Mesendoderm (in vitro differentiated cells): ENCODE data around the gene ACTRT2.

Source experiments
- DNase-seq: peaks from one replicate; pipeline ENCODE4 v3.0.0; 2013
- H2AK5ac ChIP-seq: 2 replicates; pipeline ENCODE4 v1.6.1; 2013; ENCODE audit warnings: low read length, inconsistent platforms
- H2BK120ac ChIP-seq: 2 replicates; pipeline ENCODE4 v1.6.1; 2013; ENCODE audit warnings: low read depth, mild to moderate bottlenecking, low read length, moderate library complexity, mixed read lengths
- H2BK15ac ChIP-seq: replicated peaks from 2 replicates; pipeline ENCODE4 v1.6.1; 2013; ENCODE audit warnings: low read depth, mild to moderate bottlenecking, moderate library complexity
- H2BK5ac ChIP-seq: 2 replicates; pipeline ENCODE4 v1.6.1; 2013; ENCODE audit warnings: low read length, inconsistent platforms
- H3K18ac ChIP-seq: 2 replicates; pipeline ENCODE4 v1.6.1; 2013; ENCODE audit warnings: mild to moderate bottlenecking, low read length, mixed read lengths
- H3K23ac ChIP-seq: one replicate; pipeline ENCODE4 v1.6.1; 2013; ENCODE audit warnings: low read length
- H3K27ac ChIP-seq: 2 replicates; pipeline ENCODE4 v1.5.1; 2013; ENCODE audit warnings: low read depth, mild to moderate bottlenecking, inconsistent platforms, low read length, moderate library complexity
- H3K27me3 ChIP-seq: 2 replicates; pipeline ENCODE4 v1.6.1; 2013; ENCODE audit warnings: low read length, control low read depth, mild to moderate bottlenecking, inconsistent platforms; ENCODE audit not compliant: insufficient read depth, poor library complexity
- H3K36me3 ChIP-seq: 2 replicates; pipeline ENCODE4 v1.6.1; 2013; ENCODE audit warnings: low read length, inconsistent platforms; ENCODE audit not compliant: control insufficient read depth, insufficient read depth
- H3K4ac ChIP-seq: one replicate; pipeline ENCODE4 v1.6.1; 2013; ENCODE audit warnings: low read depth, mild to moderate bottlenecking, low read length, moderate library complexity
- H3K4me1 ChIP-seq: 2 replicates; pipeline ENCODE4 v1.6.1; 2013; ENCODE audit warnings: low read depth, low read length, inconsistent platforms; ENCODE audit not compliant: control insufficient read depth
- H3K4me2 ChIP-seq: 2 replicates; pipeline ENCODE4 v1.6.1; 2013; ENCODE audit warnings: low read length
- H3K4me3 ChIP-seq: 2 replicates; pipeline ENCODE4 v1.5.1; 2013; ENCODE audit warnings: mild to moderate bottlenecking, low read length
- H3K56ac ChIP-seq: one replicate; pipeline ENCODE4 v1.6.1; 2013; ENCODE audit warnings: low read length
- H3K79me1 ChIP-seq: 2 replicates; pipeline ENCODE4 v1.6.1; 2013; ENCODE audit warnings: low read length, inconsistent platforms
- H3K79me2 ChIP-seq: 2 replicates; pipeline ENCODE4 v1.6.1; 2013; ENCODE audit warnings: mild to moderate bottlenecking, low read length; ENCODE audit not compliant: control insufficient read depth, insufficient read depth
- H3K9ac ChIP-seq: 2 replicates; pipeline ENCODE4 v1.6.1; 2013; ENCODE audit warnings: low read length, inconsistent platforms
- H4K5ac ChIP-seq: one replicate; pipeline ENCODE4 v1.6.1; 2013; ENCODE audit warnings: low read length
- H4K8ac ChIP-seq: one replicate; pipeline ENCODE4 v1.6.1; 2013; ENCODE audit warnings: low read depth, mild to moderate bottlenecking, control low read depth, low read length, moderate library complexity
- WGBS: extraction: QIAGEN DNeasy Blood & Tissue Kit; methylation state at CpG from one replicate; pipeline ENCODE4 v1.1.7; 2013; ENCODE audit warnings: low lambda C conversion rate, missing lambda C conversion rate; ENCODE audit not compliant: insufficient coverage; ENCODE audit errors: extremely low coverage; 5-methylcytosine and 5-hydroxymethylcytosine counted together

Gene ACTRT2

GRCh38 chr1:2999571-2999970 is 21.7 kb upstream of the ACTRT2 start:
- no peak overlapping the region for H3K18ac ChIP-seq
- WGBS, result no CpG with 5 or more reads among the region's 6 CpGs
- no peak overlapping the region for H3K27ac ChIP-seq
- H3K23ac ChIP-seq, result no peak overlapping the region
- no peak overlapping the region for H3K9ac ChIP-seq
- H3K4me1 ChIP-seq, result no peaks in the 10 kb centered on the region
- H3K4me3 ChIP-seq, result no peak overlapping the region
- H4K5ac ChIP-seq, result no peak overlapping the region
- H3K56ac ChIP-seq, result no peak overlapping the region
- no peaks in the 10 kb centered on the region for H3K79me1 ChIP-seq
- DNase-seq, result no peak
- no peak overlapping the region for H2AK5ac ChIP-seq
- no peak overlapping the region for H4K8ac ChIP-seq
- no peak overlapping the region for H3K4ac ChIP-seq
- no peaks in the 10 kb centered on the region for H3K27me3 ChIP-seq
- no peak overlapping the region for H2BK120ac ChIP-seq
- no peak overlapping the region for H2BK5ac ChIP-seq
- H3K4me2 ChIP-seq, result no peak overlapping the region
- no peak overlapping the region for H2BK15ac ChIP-seq
- no peaks in the 10 kb centered on the region for H3K79me2 ChIP-seq
- H3K36me3 ChIP-seq, result no peaks in the 10 kb centered on the region

- H3K27ac ChIP-seq, result no peak overlapping the region
- no peak overlapping the region for H3K4ac ChIP-seq
- no peaks in the 10 kb centered on the region for H3K79me1 ChIP-seq
- no peak overlapping the region for H4K5ac ChIP-seq
- H3K23ac ChIP-seq, result no peak overlapping the region
- no peak overlapping the region for H3K9ac ChIP-seq
- no peaks in the 10 kb centered on the region for H3K4me1 ChIP-seq
- no peaks in the 10 kb centered on the region for H3K36me3 ChIP-seq
- WGBS, result no CpG with 5 or more reads among the region's 15 CpGs
- DNase-seq, result no peak
- H2BK120ac ChIP-seq, result no peak overlapping the region
- H3K79me2 ChIP-seq, result no peaks in the 10 kb centered on the region
- H2AK5ac ChIP-seq, result no peak overlapping the region
- no peak overlapping the region for H3K56ac ChIP-seq
- no peak overlapping the region for H2BK15ac ChIP-seq
- H2BK5ac ChIP-seq, result no peak overlapping the region
- H4K8ac ChIP-seq, result no peak overlapping the region
- no peaks in the 10 kb centered on the region for H3K27me3 ChIP-seq
- no peak overlapping the region for H3K4me3 ChIP-seq
- H3K4me2 ChIP-seq, result no peak overlapping the region
- no peak overlapping the region for H3K18ac ChIP-seq
Measured at GRCh38 chr1:3000214-3000613, 21.1 kb upstream of the ACTRT2 start.

DNA sequence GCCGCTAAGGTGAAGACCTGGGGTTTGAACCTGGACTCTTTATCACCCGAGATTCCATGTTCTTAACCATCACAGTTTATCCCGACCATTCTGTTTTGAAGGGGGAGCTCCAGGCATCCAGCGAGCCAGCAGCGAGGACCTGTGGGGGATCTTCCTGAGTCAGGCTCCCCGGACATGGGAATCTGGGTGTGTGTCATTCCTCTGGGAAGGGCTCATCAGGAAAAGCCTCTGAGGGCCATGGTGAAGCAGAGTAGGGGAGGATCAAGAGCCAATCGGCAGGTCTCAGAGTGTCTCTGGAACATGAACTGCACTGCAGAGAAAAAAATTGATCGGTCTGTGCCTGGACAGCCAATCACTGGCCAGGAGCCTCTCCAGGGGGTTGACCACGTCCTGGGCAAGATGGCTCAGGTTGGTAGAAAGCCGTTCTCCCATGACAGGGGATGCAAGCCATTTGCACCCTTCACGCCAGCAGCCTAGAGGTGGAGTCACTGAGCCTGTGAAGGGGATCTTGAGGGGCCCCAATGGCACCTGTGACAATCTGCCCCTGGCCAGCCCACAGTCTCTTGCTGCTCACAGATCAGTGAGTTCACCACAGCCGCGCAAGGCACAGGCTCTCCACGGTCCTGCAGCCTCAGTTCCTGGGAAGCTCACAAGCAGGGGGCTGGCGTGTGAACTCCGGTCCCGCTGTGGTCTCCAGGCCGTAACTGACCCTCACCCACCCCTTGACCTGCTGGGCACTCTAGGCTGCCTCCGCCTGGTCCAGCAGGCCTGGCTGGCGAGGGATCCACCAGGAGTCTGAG is 20.4 kb upstream of the ACTRT2 start:
- H3K79me1 ChIP-seq, result no peaks in the 10 kb centered on the region
- H3K4me3 ChIP-seq, result no peak overlapping the region
- H3K27ac ChIP-seq, result no peak overlapping the region
- H3K27me3 ChIP-seq, result no peaks in the 10 kb centered on the region
- H3K4me1 ChIP-seq, result no peaks in the 10 kb centered on the region
- no peak overlapping the region for H3K9ac ChIP-seq
- no peak overlapping the region for H3K4ac ChIP-seq
- H2BK5ac ChIP-seq, result no peak overlapping the region
- no CpG with 5 or more reads among the region's 20 CpGs for WGBS
- H3K4me2 ChIP-seq, result no peak overlapping the region
- H3K79me2 ChIP-seq, result no peaks in the 10 kb centered on the region
- no peaks in the 10 kb centered on the region for H3K36me3 ChIP-seq
- no peak overlapping the region for H2AK5ac ChIP-seq
- no peak overlapping the region for H2BK120ac ChIP-seq
- H3K18ac ChIP-seq, result no peak overlapping the region
- no peak for DNase-seq
- no peak overlapping the region for H2BK15ac ChIP-seq
- H4K5ac ChIP-seq, result no peak overlapping the region
- H3K23ac ChIP-seq, result no peak overlapping the region
- no peak overlapping the region for H3K56ac ChIP-seq
- H4K8ac ChIP-seq, result no peak overlapping the region

GRCh38 chr1:3001471-3002348 is 19.6 kb upstream of the ACTRT2 start:
- no peaks in the 10 kb centered on the region for H3K36me3 ChIP-seq
- H3K4me2 ChIP-seq, result no peak overlapping the region
- H3K4me3 ChIP-seq, result no peak overlapping the region
- no peak overlapping the region for H2BK15ac ChIP-seq
- H3K18ac ChIP-seq, result no peak overlapping the region
- no peak overlapping the region for H2BK5ac ChIP-seq
- H4K8ac ChIP-seq, result no peak overlapping the region
- H3K4me1 ChIP-seq, result no peaks in the 10 kb centered on the region
- no peak overlapping the region for H2AK5ac ChIP-seq
- H3K79me1 ChIP-seq, result no peaks in the 10 kb centered on the region
- H3K23ac ChIP-seq, result no peak overlapping the region
- H3K27me3 ChIP-seq, result no peaks in the 10 kb centered on the region
- H2BK120ac ChIP-seq, result no peak overlapping the region
- H3K27ac ChIP-seq, result no peak overlapping the region
- DNase-seq, result no peak
- no peak overlapping the region for H3K56ac ChIP-seq
- H3K4ac ChIP-seq, result no peak overlapping the region
- H3K79me2 ChIP-seq, result no peaks in the 10 kb centered on the region
- no peak overlapping the region for H4K5ac ChIP-seq
- H3K9ac ChIP-seq, result no peak overlapping the region
- WGBS, result no CpG with 5 or more reads among the region's 47 CpGs

GRCh38 chr1:3002349-3003038 is 18.8 kb upstream of the ACTRT2 start:
- no peak overlapping the region for H3K4ac ChIP-seq
- no peaks in the 10 kb centered on the region for H3K79me1 ChIP-seq
- DNase-seq, result no peak

More at GRCh38 chr1:3002349-3003038, 18.8 kb upstream of the ACTRT2 start:
- no peak overlapping the region for H3K9ac ChIP-seq
- no peak overlapping the region for H3K27ac ChIP-seq
- no peak overlapping the region for H3K23ac ChIP-seq
- no peak overlapping the region for H3K4me3 ChIP-seq
- no peak overlapping the region for H3K56ac ChIP-seq
- no peak overlapping the region for H2BK120ac ChIP-seq
- WGBS, result no CpG with 5 or more reads among the region's 23 CpGs
- no peak overlapping the region for H2BK5ac ChIP-seq
- no peaks in the 10 kb centered on the region for H3K79me2 ChIP-seq
- H4K5ac ChIP-seq, result no peak overlapping the region
- H3K4me1 ChIP-seq, result no peaks in the 10 kb centered on the region
- H3K36me3 ChIP-seq, result no peaks in the 10 kb centered on the region
- H2AK5ac ChIP-seq, result no peak overlapping the region
- H3K27me3 ChIP-seq, result no peaks in the 10 kb centered on the region
- H4K8ac ChIP-seq, result no peak overlapping the region
- no peak overlapping the region for H3K4me2 ChIP-seq
- no peak overlapping the region for H3K18ac ChIP-seq
- no peak overlapping the region for H2BK15ac ChIP-seq
